Superior temporal gyrus (tissue), 1 donor: Measurements from ENCODE around the gene LTBP1.
"Not testable (repeated sequence)": the region's sequence is repeated elsewhere in the genome, so short reads cannot be mapped to it uniquely, and the experiment has no call there.

Experiments used
- DNase-seq: peaks from one replicate; pipeline ENCODE4 v3.0.0-alpha.2; 2016; ENCODE audit errors: extremely low spot score

The LTBP1 gene

GRCh38 chr2:33137331-33137730, 190.6 kb downstream of the LTBP1 start:
- no peak for DNase-seq

DNA sequence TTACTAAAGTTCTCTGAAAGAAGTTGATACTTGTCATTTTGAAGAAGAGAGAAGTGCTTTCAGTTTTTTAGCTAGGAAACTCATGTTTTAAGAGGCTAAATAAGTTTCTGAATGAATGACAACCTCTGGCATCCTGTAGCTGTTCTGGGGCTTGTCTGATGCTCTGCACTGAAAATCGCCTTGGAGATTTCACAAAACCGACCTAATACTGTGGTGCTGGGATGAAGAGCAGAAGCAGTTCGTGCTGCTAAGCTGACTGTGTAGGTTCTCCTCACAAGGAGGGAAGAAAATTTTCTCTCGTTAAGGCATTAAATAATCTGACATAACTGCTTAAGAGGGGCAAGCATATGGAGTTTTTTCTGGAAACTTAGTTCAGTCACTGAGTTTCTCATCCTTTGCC, 193.2 kb downstream of the LTBP1 start:
- no peak for DNase-seq

DNA sequence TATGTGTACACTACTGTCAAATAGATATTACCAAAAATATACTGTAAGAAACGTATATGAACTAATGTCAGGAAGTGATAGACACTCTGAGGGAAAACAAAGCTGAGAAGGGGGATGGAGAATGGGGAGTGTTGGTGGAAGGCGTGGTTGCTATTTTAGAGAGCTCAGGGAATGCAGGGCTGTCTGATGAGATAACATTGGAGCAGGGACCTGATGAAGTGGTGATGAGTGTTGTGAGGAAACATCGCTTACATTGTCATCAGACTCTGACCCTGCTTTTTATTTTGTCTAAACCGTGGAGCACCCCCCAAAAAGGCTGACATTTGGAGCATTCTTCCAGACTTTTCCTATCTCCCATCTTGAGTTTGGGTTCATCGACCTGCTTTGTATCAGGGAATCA, 194.7 kb downstream of the LTBP1 start:
- DNase-seq, result no peak

- no peak for DNase-seq
These were observed 196.1 kb downstream of the LTBP1 start for GRCh38 chr2:33142810-33143209.

DNA sequence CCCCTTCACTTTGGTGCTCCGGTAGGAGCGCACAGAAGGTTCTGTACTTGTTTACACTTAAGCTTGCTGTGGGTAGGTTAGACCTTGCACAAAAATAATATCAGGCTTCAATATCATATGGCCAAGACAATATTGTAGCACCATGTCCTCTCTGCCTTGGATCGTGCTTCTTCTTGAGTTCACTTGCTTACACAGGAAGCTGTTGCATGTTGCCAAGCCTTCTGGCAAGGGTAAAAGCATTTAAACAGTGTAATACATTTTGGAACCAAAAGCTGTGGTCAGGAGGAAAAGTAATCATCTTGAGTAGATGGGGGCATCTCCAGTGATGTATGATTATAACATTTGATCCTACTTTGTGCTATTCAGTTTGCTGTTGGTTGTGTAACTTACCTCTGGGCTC, 197.5 kb downstream of the LTBP1 start:
- DNase-seq, result no peak

GRCh38 chr2:33145459-33145858, 198.7 kb downstream of the LTBP1 start:
- no peak for DNase-seq

GRCh38 chr2:33146102-33146501, 199.3 kb downstream of the LTBP1 start:
- DNase-seq, result no peak

DNA sequence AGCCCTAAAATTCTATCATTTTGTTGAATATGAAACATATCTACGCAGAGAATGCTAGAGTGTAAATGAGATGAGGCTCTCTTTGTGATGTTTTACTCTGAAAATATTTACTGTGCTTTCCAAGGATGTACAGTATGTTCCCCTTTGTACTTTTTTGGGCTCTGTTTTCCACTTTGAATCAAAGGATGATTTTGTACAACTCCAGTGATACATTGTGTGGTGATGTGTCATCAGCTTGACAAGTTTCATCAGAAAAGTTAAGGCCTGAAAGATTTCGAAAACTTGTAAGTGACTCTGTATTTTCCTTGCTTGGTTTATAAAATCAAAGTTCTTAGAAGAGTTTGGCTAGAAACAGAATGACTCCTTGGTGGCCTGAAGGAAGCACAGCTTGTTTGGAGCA, 206.3 kb downstream of the LTBP1 start:
- no peak for DNase-seq

GRCh38 chr2:33158482-33159003, 211.8 kb downstream of the LTBP1 start:
- no peak for DNase-seq

GRCh38 chr2:33160191-33160590, 213.4 kb downstream of the LTBP1 start:
- no peak for DNase-seq

GRCh38 chr2:33166287-33166881, 219.6 kb downstream of the LTBP1 start:
- DNase-seq, result no peak

DNA sequence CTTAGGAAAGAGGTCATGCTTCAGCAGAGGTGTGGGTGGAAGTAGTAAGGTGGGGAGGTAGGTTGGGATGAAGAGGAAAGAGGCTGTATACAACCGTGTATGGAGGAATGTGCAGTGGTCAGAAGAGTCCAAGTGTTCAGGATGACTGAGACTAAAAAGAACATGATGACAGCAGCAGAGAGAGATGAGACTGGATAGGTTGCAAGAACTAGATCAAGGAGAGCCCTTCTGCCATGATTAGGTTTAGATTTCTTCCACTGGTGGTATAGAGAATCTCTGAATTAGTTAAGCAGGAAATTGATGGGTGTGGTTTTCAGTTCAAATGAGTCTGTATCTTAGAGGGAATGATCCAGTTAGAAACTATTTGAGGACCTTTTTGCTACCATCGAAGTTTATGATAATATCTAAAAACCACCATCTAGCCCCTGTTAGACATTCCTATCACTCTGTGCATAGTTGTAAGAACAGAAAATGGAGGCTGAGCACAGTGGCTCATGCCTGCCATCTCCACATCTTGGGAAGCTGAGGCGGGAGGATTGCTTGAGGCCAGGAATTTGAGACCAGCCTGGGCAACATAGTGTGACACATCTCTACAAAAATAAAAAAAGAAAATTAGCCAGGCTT, 221.0 kb downstream of the LTBP1 start:
- no peak for DNase-seq

GRCh38 chr2:33168425-33168824, 221.7 kb downstream of the LTBP1 start:
- DNase-seq, result no peak

DNA sequence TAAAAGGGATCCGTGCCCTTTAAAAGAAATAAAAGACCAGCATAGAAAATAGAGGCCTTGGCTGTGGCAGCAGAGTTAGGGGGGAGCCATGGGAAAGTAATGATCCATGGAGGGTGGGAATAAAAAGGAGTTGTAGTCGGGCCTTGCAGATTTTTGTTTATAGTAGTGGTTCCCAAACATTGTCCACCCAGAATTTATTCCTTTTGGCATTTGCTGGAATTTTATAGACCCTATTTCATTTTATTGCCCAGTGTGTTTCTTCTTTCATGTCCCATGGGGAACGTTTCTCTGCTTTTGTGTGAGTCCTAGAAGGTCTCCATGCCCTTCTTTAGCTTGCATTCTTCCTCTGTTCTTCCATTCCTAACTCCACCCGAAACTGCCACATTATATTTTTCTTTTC, 222.2 kb downstream of the LTBP1 start:
- no peak for DNase-seq

DNA sequence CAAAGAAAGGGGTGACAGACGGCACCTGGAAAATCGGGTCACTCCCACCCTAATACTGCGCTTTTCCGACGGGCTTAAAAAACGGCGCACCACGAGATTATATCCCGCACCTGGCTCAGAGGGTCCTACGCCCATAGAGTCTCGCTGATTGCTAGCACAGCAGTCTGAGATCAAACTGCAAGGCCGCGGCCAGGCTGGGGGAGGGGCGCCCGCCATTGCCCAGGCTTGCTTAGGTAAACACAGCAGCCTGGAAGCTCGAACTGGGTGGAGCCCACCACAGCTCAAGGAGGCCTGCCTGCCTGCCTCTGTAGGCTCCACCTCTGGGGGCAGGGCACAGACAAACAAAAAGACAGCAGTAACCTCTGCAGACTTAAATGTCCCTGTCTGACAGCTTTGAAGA, 223.5 kb downstream of the LTBP1 start:
- not testable (repeated sequence) for DNase-seq

DNA sequence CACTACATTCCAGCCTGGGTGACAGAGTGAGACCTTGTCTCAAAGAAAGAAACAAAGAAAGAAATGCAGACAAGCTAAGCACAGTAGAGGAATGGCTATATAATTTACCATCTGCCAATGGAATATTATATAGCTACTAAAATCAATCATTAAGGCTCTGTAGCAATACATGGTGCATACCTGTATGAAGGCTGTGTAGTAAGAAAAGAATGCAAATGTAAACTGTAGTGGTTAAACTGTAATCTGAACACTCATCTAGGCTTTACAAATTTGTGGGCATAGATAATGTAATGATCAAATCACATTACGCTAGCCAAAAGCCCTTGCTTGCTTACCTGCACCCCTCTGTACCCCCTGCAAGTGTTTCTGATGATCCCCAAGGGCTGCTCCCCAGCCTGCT, 230.9 kb downstream of the LTBP1 start:
- no peak for DNase-seq

DNA sequence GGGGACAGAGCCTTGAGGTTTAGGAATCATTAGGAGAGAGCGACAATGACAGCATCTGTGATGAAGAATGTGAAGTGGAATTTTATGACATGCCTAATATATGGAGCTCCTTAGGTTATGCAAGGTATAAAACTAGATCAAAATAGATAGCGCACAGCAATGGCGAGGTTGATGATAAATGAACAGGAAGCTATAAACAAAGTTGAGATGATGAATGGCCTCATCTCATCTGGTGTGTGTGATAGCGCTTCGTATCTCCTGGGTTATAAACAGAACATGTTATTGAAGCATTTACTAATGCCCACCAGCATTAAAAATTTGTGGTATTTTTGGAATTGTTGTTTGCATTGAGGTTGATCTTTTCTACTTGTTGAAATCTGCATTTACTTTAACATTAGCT, 231.5 kb downstream of the LTBP1 start:
- DNase-seq, result no peak

DNA sequence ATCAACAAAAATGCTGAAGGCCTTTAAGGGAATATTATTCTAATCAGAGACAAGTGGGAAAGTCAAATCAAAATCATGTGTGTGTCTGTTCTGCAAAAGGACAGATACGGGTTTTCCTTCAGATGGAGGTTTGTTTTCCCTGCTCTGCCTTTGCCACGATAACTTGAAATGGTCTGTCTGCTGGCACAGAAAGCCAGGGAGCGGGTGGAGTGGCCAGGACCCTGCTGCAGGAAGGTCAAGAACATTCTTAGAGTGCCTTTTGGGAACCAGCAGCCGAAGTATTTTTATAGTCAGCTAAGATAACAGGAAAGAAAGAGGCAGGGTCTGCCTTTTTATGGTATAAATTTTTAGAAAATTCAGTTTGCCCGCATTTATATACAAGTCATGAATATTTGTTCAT, 234.2 kb downstream of the LTBP1 start:
- no peak for DNase-seq

- DNase-seq, result no peak
These were observed 234.7 kb downstream of the LTBP1 start for GRCh38 chr2:33181466-33181865.

DNA sequence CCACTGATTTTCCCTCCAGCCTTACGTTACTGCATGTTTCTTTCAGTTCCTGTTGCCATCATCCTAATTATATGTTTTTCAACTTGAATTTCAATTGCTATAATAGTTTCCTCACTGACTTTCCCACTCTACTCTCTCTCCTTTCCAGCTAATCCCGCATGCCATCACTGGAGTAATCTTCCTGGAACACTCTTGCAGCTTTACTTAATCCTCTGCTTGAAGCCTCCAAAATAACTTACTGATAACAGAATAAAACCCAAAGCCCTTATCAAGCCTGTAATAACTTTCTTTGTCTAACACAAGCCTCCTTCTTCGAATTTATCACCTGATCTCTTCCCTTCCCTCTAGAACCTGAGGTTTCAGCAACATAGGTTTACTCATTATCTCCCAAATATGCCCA, 237.3 kb downstream of the LTBP1 start:
- no peak for DNase-seq

GRCh38 chr2:33186937-33187336, 240.2 kb downstream of the LTBP1 start:
- no peak for DNase-seq

- DNase-seq, result no peak
These were observed 242.0 kb downstream of the LTBP1 start for GRCh38 chr2:33188799-33189198.

DNA sequence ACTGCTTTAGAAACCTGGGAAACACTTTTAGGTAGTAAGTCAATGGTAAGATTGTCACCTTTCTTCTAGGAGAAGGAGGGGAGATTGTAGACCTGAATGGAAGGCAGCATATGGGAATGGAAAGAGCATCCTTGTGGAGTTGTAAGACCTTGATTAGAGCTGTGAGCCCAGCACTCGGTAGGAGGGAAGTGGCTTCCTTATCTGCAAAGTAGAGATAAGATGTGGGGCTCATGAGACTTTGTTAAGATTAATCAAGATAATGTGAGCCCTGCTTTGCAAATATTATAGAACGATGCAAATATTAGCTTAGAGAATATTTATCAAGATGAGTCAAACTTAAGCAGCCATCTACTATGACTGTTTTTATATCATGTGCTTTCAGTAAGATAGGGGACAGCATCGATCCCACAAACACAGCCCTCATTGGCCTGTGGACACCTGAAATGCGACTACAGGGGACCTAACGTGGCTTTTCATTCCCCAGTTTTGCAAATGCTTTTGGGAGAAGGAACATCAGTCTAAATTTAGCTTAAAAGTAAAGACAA, 243.7 kb downstream of the LTBP1 start:
- no peak for DNase-seq

GRCh38 chr2:33195891-33196290, 249.1 kb downstream of the LTBP1 start:
- DNase-seq, result no peak
